HG03066 (cell line): Measurements from ENCODE around the gene IRAK1.

Experiments
- ATAC-seq: cut with Tn5 transposase; IDR thresholded peaks from one replicate; pipeline ENCODE4 v1.9.1; 2021; ENCODE audit warnings: low read depth; ENCODE audit not compliant: unreplicated experiment

Gene IRAK1

DNA sequence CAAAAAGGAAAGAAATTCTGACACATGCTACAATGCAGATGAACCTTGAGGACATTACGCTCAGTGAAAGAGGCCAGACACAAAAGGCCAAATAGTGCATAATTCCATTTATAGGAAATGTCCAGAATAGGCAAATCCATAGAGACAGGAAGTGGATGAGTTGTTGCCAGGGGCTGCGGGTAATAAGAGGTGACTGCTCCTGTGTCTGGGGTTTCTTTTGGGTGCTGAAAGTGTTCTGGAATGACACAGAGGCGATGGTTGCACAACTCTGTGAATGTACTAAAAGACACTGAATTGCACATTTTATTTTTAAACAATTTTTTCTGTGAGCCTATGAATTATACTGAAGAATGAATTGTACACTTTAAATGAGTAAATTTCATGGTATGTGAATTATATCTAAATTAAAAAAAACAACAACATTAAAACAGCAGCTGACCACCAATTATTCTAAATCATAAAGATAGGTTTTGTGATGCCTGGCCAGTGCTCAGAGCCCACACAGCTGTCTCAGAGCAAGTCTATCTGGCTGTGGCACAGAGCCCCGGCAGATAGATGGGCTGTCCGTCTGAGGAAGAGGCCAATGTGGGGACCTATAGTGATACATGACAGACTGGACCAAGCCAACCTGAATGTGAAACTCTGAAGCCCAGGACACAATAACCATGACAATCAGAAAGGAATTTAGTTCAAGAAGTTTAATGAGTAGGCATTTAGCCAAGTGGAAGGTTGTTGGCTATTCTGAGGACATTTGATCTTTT is 23.5 kb upstream of the IRAK1 start:
- no peak for ATAC-seq

DNA sequence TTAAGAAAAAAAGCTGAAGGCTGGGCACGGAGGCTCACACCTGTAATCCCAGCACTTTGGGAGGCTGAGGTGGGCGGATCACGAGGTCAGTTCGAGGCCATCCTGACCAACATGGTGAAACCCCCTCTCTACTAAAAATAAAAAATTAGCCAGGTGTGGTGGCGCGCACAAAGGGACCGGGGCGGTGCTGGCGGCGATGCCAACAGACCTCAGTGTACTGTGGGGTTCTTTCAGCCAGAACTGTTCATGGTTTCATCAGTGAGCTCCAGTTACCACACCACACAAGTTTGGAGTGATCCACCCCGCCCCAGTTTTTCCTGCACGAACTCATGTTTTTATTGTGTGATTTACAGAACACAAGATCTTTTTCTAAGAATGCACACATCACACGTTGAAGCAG is 21.2 kb upstream of the IRAK1 start:
- no peak for ATAC-seq

GRCh38 chrX:154040307-154040756 is 20.6 kb upstream of the IRAK1 start:
- no peak for ATAC-seq

DNA sequence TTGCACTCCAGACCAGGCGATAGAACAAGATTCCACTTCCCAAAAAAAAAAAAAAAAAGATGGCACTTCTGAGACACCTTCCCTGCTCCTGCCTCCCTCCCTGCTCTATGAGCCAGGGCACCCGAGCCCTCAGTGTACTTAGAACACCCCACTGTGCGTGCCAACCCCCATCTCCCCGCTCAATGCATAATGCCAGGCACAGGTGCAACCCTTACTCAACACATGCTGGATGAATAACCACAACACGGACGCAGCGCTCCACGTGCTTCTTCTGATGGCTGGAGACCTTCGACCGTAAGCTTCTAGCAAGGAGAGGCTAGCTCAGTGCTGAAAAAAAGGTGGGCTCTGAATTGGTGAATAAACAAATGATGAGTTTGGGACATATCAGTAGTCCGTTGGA is 19.9 kb upstream of the IRAK1 start:
- ATAC-seq, result no peak

GRCh38 chrX:154038656-154039055 is 19.0 kb upstream of the IRAK1 start:
- ATAC-seq, result no peak

GRCh38 chrX:154037754-154038153 is 18.1 kb upstream of the IRAK1 start:
- ATAC-seq, result no peak

DNA sequence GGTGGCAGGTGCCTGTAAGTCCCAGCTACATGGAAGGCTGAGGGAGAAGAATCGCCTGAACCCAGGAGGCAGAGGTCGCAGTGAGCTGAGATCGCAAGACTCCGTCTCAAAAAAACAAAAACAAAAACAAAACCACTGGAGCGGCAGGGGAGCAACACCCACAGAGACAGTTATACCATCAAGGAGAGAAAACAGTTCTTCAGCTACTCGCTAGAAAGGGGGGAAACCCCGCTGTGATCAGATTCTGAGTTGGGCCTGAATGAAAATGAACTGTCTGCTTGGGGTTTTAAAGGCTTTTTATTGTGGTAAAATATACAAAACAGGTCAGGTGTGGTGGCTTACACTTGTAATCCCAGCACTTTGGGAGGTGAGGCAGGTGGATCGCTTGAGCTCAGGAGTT is 16.8 kb upstream of the IRAK1 start:
- ATAC-seq, result no peak

DNA sequence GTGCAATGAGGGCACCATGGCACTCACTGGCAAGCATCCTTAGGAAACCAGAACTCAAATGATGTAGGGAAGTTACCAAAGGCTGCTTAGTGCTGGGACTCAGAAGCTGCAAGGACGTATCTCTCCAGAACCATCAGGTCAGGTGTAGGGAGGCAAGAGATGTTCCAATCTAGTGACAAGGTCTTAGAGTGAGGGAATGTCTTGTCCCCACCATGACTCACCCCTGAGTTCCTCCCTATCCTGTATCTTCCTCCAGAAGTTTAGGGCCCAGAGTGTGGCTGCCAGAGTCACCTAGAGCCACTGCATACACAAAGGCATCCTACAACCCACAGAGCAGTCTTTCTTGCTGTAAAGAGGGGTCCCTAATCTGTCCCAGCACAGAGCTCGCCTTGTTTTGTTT is 14.1 kb upstream of the IRAK1 start:
- no peak for ATAC-seq

DNA sequence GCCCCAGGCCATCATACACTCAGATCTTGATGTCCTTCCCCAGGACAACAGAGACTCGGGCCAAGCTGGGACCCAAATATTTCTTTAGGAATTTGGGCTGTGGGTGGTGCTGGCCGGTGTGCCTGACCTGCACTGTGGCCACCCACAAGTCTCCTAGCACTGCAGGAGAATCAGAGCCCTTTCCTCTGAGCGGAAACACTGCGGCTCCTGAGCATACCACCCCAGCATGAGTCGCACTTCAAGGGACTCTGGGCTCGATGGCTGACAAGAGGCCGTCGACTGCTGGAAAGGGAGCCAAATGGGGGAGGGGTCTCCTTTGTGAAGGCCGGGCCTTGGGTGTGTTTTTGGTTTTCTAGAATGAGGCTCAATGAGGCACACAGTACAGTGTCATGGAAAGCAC is 13.0 kb upstream of the IRAK1 start:
- ATAC-seq, result no peak

DNA sequence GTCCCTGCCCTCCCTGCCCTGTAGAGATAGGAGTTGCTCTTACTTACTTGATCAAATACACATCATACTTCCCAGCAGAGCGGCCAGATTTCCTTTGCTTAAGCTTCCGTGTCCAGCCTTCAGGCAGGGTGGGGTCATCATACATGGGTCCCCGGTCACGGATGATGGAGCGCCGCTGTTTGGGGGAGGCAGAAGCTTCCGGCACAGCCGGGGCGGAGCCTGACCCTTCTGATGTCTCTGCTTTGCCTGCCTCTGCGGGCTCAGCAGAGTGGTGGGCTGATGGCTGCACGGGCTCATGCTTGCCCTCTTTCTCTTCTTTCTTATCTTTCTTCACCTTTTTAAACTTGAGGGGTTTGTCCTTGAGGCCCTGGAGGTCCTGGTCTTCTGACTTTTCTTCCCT is 12.5 kb upstream of the IRAK1 start:
- ATAC-seq, result no peak

DNA sequence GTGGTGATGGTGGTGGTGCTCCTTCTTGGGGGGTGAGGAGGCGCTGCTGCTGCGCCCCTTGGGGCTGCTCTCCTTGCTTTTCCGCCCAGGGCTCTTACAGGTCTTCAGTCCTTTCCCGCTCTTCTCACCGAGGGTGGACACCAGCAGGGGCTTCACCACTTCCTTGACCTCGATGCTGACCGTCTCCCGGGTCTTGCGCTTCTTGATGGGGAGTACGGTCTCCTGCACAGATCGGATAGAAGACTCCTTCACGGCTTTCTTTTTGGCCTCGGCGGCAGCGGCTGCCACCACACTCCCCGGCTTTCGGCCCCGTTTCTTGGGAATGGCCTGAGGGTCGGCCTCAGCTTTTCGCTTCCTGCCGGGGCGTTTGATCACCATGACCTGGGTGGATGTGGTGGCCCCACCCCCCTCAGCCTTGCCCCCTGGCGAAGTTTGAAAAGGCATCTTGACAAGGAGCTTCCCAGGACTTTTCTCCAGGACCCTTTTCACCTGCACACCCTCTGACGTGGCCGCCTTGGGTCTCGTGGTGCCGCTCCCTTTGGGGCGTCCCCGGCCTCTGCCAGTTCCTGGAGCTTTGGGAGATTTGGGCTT is 11.1 kb upstream of the IRAK1 start:
- ATAC-seq, result no peak

DNA sequence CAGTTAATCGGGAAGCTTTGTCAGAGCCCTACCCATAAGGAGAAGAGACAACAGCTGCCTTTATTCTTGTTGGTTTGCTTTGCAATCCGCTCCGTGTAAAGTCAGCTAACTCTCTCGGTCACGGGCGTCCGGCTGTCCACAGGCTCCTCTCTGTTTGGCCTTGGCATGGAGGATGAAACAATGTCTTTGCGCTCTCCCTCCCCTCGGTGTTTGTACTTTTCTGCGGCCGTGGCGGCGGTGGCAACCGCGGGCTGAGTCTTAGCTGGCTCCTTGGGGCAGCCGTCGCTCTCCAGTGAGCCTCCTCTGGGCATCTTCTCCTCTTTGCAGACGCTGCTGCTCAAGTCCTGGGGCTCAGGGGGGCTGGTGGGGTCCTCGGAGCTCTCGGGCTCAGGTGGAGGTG is 10.6 kb upstream of the IRAK1 start:
- no peak for ATAC-seq

DNA sequence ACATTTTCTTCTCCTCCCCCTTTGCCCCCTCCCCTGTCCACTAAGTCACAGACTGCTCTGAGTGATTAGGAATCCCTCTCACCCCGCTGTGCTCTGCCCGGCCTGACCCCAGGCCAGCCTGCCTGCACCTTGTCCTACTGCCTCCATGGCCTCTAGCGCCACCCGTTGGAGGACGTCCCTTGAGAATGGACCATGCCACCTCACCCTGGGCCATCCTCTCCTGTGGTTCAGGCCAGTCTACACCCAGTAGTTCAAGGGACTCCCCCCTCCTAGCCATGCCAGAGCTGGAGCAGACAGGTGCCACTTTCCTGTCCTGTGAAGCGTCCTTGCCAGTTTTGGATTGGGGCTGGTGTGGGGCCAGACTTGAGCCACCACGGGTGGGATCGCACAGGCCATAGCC is 9.7 kb upstream of the IRAK1 start:
- ATAC-seq, result no peak

- no peak for ATAC-seq
These were observed 8.9 kb upstream of the IRAK1 start for GRCh38 chrX:154028502-154029184.

DNA sequence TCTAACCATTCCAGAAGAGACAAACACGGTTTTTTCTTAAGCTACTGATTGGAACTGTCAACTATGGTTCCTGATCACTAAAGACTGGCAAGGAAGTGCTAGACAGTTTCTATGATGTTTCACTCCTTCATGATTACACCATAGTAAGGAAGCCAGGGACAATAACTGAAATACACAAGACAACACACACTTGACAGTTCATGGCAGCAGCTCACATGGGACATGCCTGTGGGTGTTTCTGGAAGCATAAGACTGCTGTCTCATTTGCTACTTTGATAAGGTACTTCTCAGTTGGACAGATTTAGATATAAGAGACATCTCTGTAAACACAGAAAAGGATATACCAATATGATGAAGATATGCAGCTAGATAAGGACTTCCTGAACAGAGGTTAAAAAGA is 8.3 kb upstream of the IRAK1 start:
- ATAC-seq, result no peak

DNA sequence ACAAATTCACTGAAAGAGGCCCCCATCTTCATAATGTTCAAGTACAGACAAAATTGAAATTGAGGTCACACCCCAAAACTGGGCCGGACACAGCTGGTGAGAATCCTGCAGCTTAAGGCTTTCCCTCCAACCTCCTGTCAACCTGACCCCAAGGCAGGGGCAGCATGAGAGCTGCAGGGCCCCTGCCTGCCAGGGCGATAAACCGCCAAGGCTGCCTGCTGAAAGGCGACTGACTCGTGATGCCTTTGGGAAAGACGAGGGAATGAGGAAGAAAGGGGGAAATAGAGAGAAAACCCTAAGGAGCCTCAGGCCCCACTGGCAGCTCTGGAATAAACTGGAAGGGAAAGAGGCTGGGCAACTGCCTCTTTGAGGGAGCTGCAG is 7.3 kb upstream of the IRAK1 start:
- no peak for ATAC-seq

DNA sequence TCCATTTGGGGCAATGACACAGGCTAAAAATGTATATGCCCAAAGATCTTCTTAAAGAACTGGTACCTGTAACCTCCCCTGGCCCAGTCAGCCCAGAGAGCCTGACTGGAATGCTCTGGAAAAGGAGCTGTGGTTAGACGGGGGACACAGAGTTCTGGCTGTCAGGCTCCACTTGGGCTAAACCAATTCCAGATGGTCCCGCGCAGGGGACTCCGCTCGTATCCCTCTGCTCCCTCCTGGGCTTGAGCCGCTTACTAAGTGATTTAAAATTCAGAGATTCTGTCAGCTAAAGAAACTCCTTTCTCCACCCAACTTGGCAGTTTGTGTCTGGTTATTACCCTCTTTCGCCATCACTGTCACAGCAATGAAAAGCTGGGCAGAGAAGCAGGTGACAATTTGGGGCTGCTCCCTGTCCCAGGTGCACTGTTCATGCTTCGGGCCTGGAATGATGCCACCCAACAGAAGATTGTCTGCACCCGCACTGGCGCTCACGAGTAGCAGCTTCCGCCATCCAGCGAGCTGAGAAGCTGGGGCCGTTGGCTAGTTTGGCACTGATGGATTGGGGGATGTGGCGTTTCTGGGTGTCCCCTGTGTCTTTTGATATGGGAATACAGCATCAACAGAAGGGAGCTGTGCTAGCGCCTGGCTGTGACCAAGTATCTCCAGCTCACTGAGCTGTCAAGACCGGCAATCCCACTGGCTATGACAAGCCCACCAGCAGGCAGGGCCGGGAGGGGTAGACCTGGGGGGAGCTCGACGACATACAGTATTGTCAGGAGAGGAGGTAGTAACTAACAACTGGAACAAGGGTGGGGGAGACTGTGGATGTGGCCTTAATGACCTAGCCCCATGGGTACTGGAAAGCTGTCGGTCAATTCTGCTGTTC is 6.7 kb upstream of the IRAK1 start:
- no peak for ATAC-seq

DNA sequence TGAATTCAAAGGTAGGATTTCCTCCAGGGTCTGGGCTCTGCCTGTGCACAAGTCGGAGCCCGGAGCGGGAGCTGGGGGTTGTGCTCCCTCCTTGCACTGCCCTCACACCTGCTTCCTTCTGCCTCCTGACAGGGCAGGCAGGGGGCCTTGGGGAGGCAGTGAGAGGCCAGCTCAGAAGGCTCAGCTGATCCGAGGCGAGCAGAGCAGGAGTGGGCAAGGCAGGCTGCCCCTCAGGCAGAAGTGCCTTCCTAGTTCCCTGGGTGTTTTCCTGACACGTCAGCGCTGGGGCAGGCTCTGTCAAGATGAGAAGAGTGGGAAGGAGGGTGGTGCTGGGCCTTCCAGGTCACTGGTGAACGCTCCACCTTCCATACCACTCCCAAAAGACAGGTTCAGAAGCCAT is 5.5 kb upstream of the IRAK1 start:
- ATAC-seq, result no peak

DNA sequence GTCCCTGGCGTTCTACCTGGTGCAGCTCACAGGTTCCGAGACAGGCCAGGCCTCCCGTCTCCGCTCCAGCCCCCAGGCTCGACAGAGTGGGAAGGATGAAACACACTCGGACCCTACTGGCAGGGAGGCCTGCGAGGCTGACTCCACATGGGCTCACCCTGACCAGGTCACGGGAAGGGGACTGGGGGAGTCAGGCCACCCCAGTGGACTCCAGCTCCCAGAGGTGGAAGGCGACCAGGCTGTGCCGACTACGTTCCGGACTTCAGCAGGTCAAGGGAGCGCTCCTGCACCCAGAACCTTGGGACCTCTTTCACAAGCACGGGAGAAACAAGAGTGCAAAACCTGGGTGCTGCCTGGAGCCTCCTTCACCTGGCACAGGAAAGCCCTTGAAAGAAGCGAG is 4.6 kb upstream of the IRAK1 start:
- no peak for ATAC-seq

GRCh38 chrX:154023276-154024000 is 3.7 kb upstream of the IRAK1 start:
- no peak for ATAC-seq
